TTC549 (cell line): ENCODE data around the gene NLE1.

ENCODE experiments used
- FAIRE-seq: peaks from 2 replicates; lab custom pipeline; 2012; peaks lifted over from hg19 to GRCh38; lab: Jason Lieb, UNC

NLE1 gene

DNA sequence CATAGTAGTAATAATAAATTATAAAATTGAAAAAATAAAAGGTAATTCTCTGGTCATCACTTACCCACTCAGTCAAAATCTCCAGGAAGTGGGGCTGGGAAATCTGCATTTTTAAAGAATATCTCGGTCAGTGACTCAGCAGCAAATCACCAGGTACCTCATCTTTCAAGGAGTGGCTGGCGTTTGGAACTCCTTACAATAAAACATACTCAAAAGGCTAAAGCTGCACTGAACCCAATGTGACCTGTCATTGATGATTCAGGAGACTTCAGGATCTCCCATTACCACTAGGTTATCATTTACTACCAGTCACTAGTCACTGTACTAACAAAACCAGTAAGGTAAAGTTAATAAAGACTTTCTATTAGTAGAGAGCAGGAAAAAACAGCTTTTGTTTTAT is 57.1 kb downstream of the NLE1 start:
- no peak for FAIRE-seq

DNA sequence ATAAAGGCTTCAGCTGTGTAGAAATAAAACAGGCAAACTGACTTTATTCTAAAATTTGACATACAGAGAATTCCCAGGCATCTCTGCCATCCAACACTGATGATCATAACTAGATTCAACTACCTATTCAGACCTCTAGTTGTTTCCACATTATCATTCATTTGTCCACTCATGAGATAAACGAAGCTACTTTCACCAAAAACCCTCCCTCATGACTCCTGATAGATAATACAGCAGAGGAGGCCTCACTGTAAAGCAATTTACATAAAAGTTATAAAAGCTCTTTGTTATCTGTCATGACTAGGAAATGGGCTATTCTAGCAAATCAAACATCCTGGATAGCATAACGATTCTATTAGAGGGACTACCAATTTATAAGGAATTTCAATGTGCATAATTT is 59.0 kb downstream of the NLE1 start:
- no peak for FAIRE-seq

DNA sequence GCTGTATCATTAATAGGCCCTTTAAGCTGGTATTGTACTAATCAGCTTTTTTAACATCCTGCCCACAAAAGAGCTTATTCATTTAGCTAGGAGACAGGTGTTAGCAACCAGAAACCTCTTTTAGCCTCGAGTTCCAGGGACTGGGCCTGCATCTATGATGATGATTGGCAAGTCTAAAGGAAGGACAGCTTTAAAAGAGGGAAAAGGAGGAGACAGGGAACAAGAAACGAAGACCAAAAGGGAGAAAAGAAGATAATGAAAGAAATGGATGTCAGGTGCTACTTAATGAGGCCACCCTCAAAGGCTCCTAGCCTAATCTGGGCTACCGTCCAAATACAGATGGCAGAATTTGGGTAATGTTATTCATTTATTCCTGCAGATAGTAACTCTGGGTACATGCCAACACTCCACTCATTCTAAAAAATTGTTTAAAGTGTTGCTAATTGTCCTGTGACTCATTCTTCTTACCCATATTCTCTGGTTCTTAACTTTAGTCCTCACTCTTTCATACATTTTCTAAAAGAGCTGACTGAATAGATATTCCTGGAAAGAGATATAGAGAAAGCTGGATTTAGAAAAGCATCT is 59.9 kb downstream of the NLE1 start:
- no peak for FAIRE-seq

DNA sequence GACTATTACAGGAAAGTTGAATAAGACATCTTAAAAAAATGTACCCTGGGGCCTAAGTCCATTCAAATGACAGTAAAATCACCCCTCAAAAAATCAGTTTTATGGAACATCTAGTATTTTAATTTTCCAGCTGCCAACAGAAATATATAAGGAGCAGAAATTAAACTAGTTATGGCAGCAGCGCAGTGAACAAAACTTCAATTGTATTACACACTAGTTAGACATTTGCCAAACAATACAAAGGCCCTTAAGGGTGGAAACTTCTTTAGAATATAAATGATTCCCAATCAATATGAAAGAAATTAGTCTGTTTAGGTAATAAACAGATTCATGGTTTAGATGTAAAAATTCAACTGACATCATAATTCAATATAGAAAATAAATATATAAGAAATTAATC is 60.5 kb downstream of the NLE1 start:
- FAIRE-seq, result no peak

DNA sequence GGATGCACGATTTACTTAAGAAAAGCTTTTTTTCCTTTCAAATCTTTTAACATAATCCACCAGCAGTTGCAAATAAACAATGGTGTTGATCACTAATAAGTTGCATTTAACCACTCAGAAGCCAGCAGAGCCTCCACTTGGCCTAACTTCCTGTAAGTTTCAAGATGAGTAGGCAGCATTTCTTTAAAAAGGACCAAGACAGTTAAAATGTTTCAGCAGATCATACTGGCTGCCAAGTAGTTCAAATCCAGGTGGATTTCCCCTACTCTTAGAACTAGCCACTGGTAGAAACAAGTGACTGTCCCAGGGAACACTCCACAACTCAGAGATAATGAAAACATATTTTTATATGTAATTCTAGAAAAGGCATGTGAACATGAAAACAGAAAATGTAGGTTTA is 61.6 kb downstream of the NLE1 start:
- FAIRE-seq, result no peak

DNA sequence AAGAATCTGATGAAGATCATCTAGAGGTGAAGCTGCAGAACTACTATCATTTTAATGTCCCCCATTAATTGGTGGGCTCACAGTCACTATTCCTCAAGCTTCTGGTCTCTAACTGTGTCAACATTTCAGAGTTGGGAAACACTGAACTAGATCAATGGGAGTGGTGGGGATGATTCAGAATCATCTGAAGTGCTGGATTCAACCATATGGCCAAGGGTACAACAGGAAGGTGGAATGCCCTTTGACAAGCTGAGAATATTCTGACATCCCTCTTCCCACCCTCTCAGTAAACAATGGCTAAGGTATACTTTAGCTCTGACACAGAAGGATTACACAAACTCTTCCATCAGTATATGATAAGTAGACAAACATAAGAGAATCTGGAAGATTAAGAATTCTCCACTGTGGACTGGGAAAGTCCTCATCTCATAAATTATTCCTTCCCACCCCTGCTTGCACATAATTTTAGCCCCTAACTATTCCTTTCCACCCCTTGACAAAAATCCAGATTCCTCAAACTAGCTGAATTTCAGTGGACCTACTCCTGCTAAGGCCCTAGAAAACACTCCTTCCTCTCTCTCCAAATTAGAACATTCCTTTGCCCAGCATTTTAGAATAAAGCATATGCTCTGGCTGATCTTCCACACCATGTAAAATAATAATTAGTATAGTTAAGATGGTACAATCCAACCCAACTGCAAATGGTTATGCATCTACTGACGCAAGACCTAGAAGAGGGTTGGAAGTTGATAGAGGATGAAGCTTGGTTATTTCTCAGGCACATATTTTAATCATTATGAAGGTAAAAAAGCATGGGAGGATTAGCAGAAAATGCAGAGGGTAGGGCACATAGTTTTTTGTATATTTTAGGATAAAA is 62.3 kb downstream of the NLE1 start:
- no peak for FAIRE-seq
